HFF-Myc (cell line): Measurements from ENCODE around the gene WDR49.

Experiments used
- DNase-seq: peaks from one replicate; pipeline ENCODE4 v3.0.0-alpha.2; 2011; ENCODE audit warnings: low read depth; ENCODE audit errors: extremely low read depth
- H3K4me3 ChIP-seq: replicated peaks from 2 replicates; pipeline ENCODE4 v1.5.1; 2011; ENCODE audit warnings: low read depth, mild to moderate bottlenecking, control low read depth, low read length
- CTCF ChIP-seq: IDR thresholded peaks from 2 replicates; pipeline ENCODE4 v1.5.1; 2012; ENCODE audit warnings: mild to moderate bottlenecking, low read depth, low read length, control low read depth; ENCODE audit errors: missing control alignments

WDR49 gene

GRCh38 chr3:167483708-167484475 lies 169.8 kb downstream of the WDR49 start:
- no peak for DNase-seq
- no peak overlapping the region for H3K4me3 ChIP-seq
- TF ChIP-seq CTCF = no peak

- TF ChIP-seq CTCF = no peak
- H3K4me3 ChIP-seq = no peak overlapping the region
- no peak for DNase-seq
Measured at GRCh38 chr3:167481164-167481563, 172.6 kb downstream of the WDR49 start.

GRCh38 chr3:167480748-167481147 lies 173.0 kb downstream of the WDR49 start:
- no peak for TF ChIP-seq CTCF
- no peak for DNase-seq
- H3K4me3 ChIP-seq = no peak overlapping the region

GRCh38 chr3:167473863-167474262 lies 179.9 kb downstream of the WDR49 start, which contains the start of gene SERPINI2:
Gene SERPINI2, minus strand, starts transcription at chr3:167474042. Its CDS starts 2,208 bp downstream, at chr3:167471834.
- no peak for TF ChIP-seq CTCF
- DNase-seq = no peak
- no peak within 1 kb of the TSS for H3K4me3 ChIP-seq

- no peak for TF ChIP-seq CTCF
Measured at GRCh38 chr3:167469381-167469780, 184.4 kb downstream of the WDR49 start.

GRCh38 chr3:167467848-167468611 lies 185.7 kb downstream of the WDR49 start:
- TF ChIP-seq CTCF = no peak
- no peak for DNase-seq
- no peak overlapping the region for H3K4me3 ChIP-seq

More at GRCh38 chr3:167469381-167469780, 184.4 kb downstream of the WDR49 start:
- DNase-seq = no peak
- no peak overlapping the region for H3K4me3 ChIP-seq
